Astrocyte of the hippocampus (primary cell): ENCODE measurements around the gene NKTR.

ENCODE experiments used
- DNase-seq: peaks from one replicate; pipeline ENCODE4 v3.0.0; 2011; ENCODE audit warnings: low read depth, low spot score

NKTR gene

GRCh38 chr3:42694366-42694765 lies 93.9 kb downstream of the NKTR start:
- DNase-seq = no peak

DNA sequence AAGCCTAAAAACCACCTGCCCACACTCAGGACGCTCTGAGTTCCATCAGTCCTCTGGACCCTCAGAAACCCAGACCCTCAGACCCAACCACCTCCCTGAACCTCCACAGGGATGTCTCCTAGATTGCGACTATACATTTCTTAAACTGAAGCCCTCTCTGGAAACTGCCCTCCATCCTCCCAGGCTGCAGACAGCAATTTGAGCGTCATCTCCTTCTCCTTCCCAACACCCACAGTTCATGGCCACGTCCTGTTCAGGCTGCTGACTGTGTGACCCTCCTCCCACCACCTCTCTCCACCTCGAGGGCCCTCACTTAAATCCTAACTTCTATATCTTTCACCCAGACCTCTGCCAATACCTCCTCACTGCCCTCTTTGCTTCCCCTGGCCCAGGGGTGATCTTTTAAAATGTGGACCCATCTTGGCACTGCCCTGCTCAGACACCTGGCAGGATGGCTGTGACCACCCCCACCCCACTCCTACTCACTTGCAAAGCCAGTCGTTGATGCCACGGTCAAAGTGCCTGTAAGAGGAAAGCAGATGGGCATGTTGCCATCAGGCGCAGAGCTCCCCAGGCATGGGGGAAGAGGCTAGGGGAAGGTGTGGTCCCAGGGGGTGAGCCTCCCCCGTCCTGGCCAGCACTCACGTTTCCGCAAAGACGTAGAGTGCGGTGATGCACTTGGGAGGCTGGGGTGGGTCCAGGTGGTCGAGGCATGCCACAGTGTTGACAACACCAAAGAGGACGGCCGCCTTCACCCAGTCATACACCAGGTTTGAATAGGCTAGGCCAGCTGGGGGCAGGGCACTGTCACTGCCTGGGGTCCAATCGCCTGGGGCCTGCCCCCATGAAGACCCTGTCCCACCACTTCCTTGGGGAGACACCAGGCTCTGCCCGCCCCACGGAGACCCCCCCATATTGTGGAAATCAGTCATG lies 96.1 kb downstream of the NKTR start:
- DNase-seq = no peak

GRCh38 chr3:42697289-42698051 lies 97.0 kb downstream of the NKTR start:
- DNase-seq = no peak
